Measurements from ENCODE around the gene RYK.
"Not testable (repeated sequence)": the region's sequence is repeated elsewhere in the genome, so short reads cannot be mapped to it uniquely, and the experiment has no call there.

The RYK gene

DNA sequence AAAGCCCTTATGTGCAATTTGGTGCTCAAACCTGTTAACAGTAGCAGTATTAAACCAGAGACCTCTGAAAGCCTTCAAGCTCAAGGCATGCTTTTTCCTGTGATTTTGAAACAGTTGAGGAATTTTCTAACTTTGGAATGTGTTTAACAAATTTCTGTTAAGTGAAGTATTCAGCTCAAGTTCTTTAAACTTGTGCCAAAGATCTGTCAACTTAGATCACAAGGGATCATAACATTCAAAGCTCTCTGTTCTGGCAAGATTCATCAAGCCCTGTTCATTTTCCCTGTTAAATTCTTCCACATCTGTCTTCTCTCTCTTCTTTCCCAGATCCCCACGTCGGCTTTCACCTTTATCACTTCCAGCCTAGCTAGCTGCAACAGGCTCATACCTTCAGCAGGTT lies 28.8 kb upstream of the RYK start:
- Histone ChIP-seq H3K36me3 (ENCODE audit: insufficient read depth, low read length) (no peaks in the 10 kb centered on the region), H3K27me3 (ENCODE audit: insufficient read depth, low read length, poor library complexity, severe bottlenecking) (no peaks in the 10 kb centered on the region), H4K20me1 (ENCODE audit: insufficient read depth, low read length, poor library complexity, severe bottlenecking) (no peaks in the 10 kb centered on the region), H3K4me3 (ENCODE audit: low read length, poor library complexity, severe bottlenecking) (no peak overlapping the region), H3K4me2 (ENCODE audit: low read depth, low read length, poor library complexity, severe bottlenecking) (no peak overlapping the region), H3F3A (ENCODE audit: low read depth) (no peaks in the 10 kb centered on the region), H3K9ac (ENCODE audit: low read depth, low read length, poor library complexity, severe bottlenecking) (no peak overlapping the region), H3K9me3 (ENCODE audit: insufficient read depth, low read depth, low read length) (no peaks in the 10 kb centered on the region), H3K4me1 (ENCODE audit: insufficient read depth, low read length, poor library complexity, severe bottlenecking) (no peaks in the 10 kb centered on the region), H2AFZ (ENCODE audit: low read length) (no peak overlapping the region), H3K9me2 (replicated peaks; ENCODE audit: low read depth, low read length) (no peaks in the 10 kb centered on the region), H3K79me2 (ENCODE audit: insufficient read depth, low read length) (no peaks in the 10 kb centered on the region)
- TF ChIP-seq EZH2phosphoT487 (IDR thresholded peaks at IDR 0.05; ENCODE audit: borderline replicate concordance): no peak
- TF ChIP-seq, protein P1, sequence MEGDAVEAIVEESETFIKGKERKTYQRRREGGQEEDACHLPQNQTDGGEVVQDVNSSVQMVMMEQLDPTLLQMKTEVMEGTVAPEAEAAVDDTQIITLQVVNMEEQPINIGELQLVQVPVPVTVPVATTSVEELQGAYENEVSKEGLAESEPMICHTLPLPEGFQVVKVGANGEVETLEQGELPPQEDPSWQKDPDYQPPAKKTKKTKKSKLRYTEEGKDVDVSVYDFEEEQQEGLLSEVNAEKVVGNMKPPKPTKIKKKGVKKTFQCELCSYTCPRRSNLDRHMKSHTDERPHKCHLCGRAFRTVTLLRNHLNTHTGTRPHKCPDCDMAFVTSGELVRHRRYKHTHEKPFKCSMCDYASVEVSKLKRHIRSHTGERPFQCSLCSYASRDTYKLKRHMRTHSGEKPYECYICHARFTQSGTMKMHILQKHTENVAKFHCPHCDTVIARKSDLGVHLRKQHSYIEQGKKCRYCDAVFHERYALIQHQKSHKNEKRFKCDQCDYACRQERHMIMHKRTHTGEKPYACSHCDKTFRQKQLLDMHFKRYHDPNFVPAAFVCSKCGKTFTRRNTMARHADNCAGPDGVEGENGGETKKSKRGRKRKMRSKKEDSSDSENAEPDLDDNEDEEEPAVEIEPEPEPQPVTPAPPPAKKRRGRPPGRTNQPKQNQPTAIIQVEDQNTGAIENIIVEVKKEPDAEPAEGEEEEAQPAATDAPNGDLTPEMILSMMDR (conservative IDR thresholded peaks at IDR 0.05; ENCODE audit: low read length): no peak

DNA sequence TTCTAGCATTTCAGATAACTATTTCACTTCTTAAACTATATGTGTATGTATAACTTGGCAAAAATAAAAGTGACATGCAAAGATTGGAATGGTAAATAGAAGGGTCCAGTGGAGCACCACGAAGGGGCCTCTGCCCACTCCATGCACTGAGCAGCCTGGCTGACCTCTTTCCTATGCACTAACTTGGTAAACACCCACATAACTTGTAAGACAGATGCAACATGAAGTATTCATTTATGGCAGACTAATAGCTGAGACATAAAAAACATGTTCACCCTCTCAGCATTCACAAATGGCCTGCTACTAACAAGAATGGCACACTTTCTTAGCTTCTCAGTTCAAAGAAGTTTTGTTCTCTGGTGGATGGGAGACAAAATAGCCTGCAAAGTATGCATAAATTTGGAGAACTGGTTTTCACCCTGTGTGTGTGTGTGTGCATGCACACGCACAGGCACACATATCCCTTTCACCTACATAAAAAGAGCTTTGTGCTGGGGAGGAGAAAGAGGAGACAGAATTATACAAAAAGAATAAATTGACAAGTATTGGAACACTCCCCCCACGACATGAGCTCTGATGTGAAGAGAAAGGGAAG lies 26.5 kb upstream of the RYK start:
- Histone ChIP-seq H3K9me2 (replicated peaks; ENCODE audit: low read depth, low read length) (no peaks in the 10 kb centered on the region), H4K20me1 (ENCODE audit: insufficient read depth, low read length, poor library complexity, severe bottlenecking) (no peaks in the 10 kb centered on the region), H3K79me2 (ENCODE audit: insufficient read depth, low read length) (no peaks in the 10 kb centered on the region), H2AFZ (ENCODE audit: low read length) (no peak overlapping the region), H3K4me1 (ENCODE audit: insufficient read depth, low read length, poor library complexity, severe bottlenecking) (no peaks in the 10 kb centered on the region), H3K9me3 (ENCODE audit: insufficient read depth, low read depth, low read length) (no peaks in the 10 kb centered on the region), H3K4me2 (ENCODE audit: low read depth, low read length, poor library complexity, severe bottlenecking) (no peak overlapping the region), H3F3A (ENCODE audit: low read depth) (no peaks in the 10 kb centered on the region), H3K36me3 (ENCODE audit: insufficient read depth, low read length) (no peaks in the 10 kb centered on the region), H3K4me3 (ENCODE audit: low read length, poor library complexity, severe bottlenecking) (no peak overlapping the region), H3K9ac (ENCODE audit: low read depth, low read length, poor library complexity, severe bottlenecking) (no peak overlapping the region), H3K27me3 (ENCODE audit: insufficient read depth, low read length, poor library complexity, severe bottlenecking) (no peaks in the 10 kb centered on the region)
- no peak for TF ChIP-seq EZH2phosphoT487 (IDR thresholded peaks at IDR 0.05; ENCODE audit: borderline replicate concordance)
- TF ChIP-seq, protein P1 (conservative IDR thresholded peaks at IDR 0.05; ENCODE audit: low read length): no peak

DNA sequence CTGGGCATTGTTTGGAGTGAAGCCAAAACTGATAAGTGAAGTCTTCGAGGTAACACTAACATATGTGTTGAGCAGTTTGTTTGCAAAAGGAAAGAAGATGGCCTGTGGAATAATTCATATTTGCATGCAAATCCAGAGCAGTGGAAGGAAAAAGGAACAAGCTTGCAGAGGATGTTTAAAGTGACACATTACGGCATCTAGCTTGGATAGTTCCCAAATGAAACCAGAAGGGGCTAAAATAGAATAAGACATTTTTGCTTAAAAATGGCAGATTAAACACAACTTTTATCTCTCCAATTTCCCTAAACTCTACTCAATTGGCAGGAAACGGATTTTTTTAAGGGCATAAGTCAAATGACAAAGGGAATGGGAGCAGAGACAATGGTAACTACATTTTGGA lies 25.4 kb upstream of the RYK start:
- no peaks in the 10 kb centered on the region for H3K79me2 ChIP-seq (ENCODE audit: insufficient read depth, low read length)
- no peak overlapping the region for H3K9ac ChIP-seq (ENCODE audit: low read depth, low read length, poor library complexity, severe bottlenecking)
- H3K9me2 ChIP-seq (replicated peaks; ENCODE audit: low read depth, low read length): no peaks in the 10 kb centered on the region
- no peaks in the 10 kb centered on the region for H3K36me3 ChIP-seq (ENCODE audit: insufficient read depth, low read length)
- no peaks in the 10 kb centered on the region for H3K9me3 ChIP-seq (ENCODE audit: insufficient read depth, low read depth, low read length)
- H3K4me1 ChIP-seq (ENCODE audit: insufficient read depth, low read length, poor library complexity, severe bottlenecking): no peaks in the 10 kb centered on the region
- no peaks in the 10 kb centered on the region for H3F3A ChIP-seq (ENCODE audit: low read depth)
- TF ChIP-seq, protein P1 (conservative IDR thresholded peaks at IDR 0.05; ENCODE audit: low read length): no peak
- TF ChIP-seq EZH2phosphoT487 (IDR thresholded peaks at IDR 0.05; ENCODE audit: borderline replicate concordance): no peak
- H4K20me1 ChIP-seq (ENCODE audit: insufficient read depth, low read length, poor library complexity, severe bottlenecking): no peaks in the 10 kb centered on the region
- H2AFZ ChIP-seq (ENCODE audit: low read length): no peak overlapping the region
- no peak overlapping the region for H3K4me3 ChIP-seq (ENCODE audit: low read length, poor library complexity, severe bottlenecking)
- no peak overlapping the region for H3K4me2 ChIP-seq (ENCODE audit: low read depth, low read length, poor library complexity, severe bottlenecking)
- H3K27me3 ChIP-seq (ENCODE audit: insufficient read depth, low read length, poor library complexity, severe bottlenecking): no peaks in the 10 kb centered on the region

DNA sequence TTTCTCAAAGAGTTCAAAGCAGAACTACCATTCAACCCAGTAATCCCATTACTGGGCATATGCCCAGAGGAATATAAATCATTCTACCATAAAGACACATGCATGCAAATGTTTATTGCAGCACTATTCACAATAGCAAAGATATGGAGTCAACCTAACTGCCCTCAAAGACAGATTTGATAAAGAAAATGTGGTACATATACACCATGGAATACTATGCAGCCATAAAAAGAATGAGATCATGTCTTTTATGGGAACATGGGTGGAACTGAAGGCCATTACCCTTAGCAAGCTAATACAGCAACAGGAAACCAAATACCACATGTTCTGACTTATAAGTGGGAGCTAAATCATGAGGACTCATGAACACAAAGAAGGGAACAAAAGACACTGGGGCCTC lies 24.5 kb upstream of the RYK start:
- not testable (repeated sequence) for H3K79me2 ChIP-seq (ENCODE audit: insufficient read depth, low read length)

More for the DNA sequence above, 24.5 kb upstream of the RYK start:
- not testable (repeated sequence) for H3K4me1 ChIP-seq (ENCODE audit: insufficient read depth, low read length, poor library complexity, severe bottlenecking); H3K4me3 ChIP-seq (ENCODE audit: low read length, poor library complexity, severe bottlenecking); H3K9me3 ChIP-seq (ENCODE audit: insufficient read depth, low read depth, low read length); H4K20me1 ChIP-seq (ENCODE audit: insufficient read depth, low read length, poor library complexity, severe bottlenecking); H2AFZ ChIP-seq (ENCODE audit: low read length); H3K36me3 ChIP-seq (ENCODE audit: insufficient read depth, low read length); H3K27me3 ChIP-seq (ENCODE audit: insufficient read depth, low read length, poor library complexity, severe bottlenecking); H3F3A ChIP-seq (ENCODE audit: low read depth); H3K9ac ChIP-seq (ENCODE audit: low read depth, low read length, poor library complexity, severe bottlenecking); H3K9me2 ChIP-seq (replicated peaks; ENCODE audit: low read depth, low read length); H3K4me2 ChIP-seq (ENCODE audit: low read depth, low read length, poor library complexity, severe bottlenecking)

Data from Loucy (cell line).